NCI-H2196 treated with DMSO at 0.1 percent for 48 hours (cell line): Measurements from ENCODE around the gene AGMO.

Experiments
- DNase-seq: peaks from one replicate; lab custom pipeline; 2025; ENCODE audit not compliant: unreplicated experiment; lab: John Stamatoyannopoulos, UW

Gene AGMO

GRCh38 chr7:15561835-15562234 lies at the start of gene AGMO:
AGMO (minus strand) TSS chr7:15562015.
- DNase-seq, result no peak

DNA sequence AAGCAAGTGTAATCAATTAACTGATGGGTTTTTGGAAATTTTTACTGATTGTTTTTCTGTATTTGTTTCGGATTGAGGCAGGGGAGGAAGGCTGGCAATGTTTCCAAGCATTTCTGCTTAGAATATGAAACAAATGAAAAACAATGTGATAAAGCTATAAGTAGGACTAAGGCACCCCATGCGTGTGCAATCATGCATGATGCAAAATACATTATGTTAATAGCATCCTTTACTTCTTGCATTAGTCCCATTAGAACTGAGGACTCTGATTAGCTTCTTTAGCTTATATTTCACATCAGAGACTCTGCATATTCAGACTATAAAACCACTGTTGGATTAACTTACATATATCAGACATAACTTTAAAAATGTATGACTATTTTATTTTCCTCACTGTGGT lies 48.7 kb upstream of the AGMO start:
- DNase-seq, result no peak

GRCh38 chr7:15609287-15609686 lies 47.5 kb upstream of the AGMO start:
- DNase-seq, result no peak

DNA sequence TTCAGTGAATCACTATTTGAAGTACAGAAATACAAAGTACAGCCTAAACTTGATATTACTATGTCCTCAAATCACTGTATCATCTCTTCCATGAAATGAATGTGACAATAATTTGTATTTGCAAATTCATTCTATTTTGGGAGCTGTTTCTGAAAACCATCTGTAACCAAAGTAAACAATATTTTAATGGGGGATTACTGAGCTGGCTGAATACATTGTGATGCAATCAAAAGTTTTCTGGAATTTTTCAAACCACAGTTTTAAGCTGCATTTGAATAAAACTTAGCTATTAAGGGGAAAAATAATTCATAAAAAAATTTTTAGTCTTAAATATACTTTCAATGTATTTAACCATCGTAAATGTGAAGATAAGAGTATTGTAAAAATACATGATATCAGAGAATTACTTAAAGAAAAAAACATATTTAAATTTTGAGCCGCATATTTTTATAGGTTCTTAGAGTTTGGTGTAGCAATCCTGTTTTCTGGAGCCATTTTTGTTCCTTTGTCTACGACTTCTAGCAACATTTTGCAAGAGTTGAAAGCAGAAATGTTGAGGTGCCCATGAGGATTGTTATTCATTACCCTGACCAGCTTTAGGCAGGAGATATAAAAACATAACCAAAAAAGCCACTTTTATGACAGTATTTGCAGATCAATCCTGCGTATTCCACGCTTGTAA lies 45.9 kb upstream of the AGMO start:
- no peak for DNase-seq

DNA sequence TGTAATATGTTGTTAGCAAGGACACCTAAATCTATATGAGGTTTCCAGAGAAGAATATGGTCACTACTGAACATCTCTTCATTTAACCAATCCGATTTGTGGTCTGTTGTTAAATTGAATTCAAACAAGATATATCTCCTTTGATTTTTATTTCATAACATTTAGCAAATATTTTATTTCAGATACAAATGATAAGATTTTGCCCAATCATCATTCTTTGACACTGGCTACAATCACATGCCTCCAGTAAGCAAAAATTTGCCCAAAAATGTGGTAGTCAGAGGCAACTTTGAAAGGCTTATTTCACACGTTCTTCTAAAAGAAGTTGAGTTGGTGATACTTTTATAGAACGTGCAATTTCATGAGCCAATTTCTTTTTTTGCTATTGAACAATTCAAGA lies 44.7 kb upstream of the AGMO start:
- no peak for DNase-seq

GRCh38 chr7:15604166-15604565 lies 42.4 kb upstream of the AGMO start:
- no peak for DNase-seq

GRCh38 chr7:15603124-15603523 lies 41.3 kb upstream of the AGMO start:
- no peak for DNase-seq

DNA sequence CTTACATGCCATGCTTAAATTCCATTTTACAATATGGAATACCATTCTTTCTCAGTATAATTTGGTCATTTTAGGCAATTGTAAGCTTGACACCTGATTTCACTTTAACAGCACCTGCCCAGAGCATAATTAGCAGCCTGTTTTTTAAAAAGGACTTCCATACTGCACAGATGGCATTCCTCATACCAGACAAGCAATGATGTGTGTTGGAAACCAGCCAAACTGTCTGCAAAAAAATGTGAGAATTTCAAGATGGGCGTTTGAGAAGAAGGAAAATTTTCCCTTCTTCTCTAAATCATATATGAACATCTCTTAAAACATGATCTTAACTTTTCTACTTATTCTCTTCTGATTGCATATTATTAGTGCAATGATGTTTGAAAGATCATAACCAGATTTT lies 40.4 kb upstream of the AGMO start:
- DNase-seq, result no peak

GRCh38 chr7:15601175-15601574 lies 39.4 kb upstream of the AGMO start:
- no peak for DNase-seq

GRCh38 chr7:15600298-15600697 lies 38.5 kb upstream of the AGMO start:
- no peak for DNase-seq

DNA sequence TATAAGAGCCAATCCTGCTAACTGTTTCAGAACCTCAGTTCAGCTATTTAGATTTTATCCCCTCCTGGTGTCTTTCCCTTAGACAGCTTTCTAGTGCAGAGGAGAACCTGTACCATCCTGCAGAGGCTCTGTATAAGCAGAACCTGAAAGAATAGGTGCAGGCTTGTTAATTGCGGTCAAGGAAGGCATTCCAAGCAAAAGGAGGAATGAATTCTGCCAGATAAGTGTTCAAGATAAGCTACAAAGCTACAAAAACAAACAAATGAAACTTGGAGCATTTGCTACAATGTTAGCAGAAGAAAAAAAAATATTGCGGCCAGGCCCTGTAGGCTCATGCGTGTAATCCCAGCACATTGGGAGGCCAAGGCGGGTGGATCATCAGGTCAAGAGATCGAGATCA lies 32.6 kb upstream of the AGMO start:
- DNase-seq, result no peak

DNA sequence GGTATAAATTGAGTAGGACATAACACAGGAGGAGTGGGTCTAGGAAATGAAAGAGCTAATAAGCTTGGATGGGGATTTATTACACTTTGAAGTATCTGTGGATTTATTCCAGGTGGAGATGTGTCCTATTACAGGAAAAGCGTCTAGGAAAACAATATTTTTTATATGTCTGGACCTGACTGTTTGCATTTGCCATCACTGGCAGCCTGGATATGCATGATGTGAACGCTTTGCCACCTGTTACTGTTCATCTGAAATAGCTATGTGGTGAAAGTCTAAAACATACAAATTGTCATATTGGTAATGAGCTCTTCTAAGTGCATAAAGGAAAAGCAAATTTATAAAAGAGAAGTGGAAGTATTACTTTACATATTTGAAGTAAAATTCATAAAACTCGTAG lies 31.6 kb upstream of the AGMO start:
- no peak for DNase-seq

- no peak for DNase-seq
These were observed 24.5 kb upstream of the AGMO start for GRCh38 chr7:15586266-15586665.

DNA sequence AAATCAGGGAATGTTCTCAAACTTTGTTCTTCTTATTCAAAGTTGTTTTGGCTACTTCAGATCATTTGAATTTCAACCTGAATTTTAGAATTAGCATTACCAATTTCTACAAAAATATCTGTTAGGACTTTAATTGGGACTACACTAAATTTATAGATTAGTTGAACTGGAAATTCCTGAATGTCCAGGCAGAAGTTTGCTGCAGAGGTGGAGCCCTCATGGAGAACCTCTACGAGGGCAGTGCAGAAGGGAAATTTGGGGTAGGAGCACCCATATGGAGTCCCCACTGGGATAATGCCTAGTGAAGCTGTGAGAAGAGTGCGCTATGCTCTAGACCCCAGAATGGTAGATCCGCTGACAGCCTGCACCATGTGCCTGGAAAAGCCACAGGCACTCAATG lies 22.8 kb upstream of the AGMO start:
- DNase-seq, result no peak

DNA sequence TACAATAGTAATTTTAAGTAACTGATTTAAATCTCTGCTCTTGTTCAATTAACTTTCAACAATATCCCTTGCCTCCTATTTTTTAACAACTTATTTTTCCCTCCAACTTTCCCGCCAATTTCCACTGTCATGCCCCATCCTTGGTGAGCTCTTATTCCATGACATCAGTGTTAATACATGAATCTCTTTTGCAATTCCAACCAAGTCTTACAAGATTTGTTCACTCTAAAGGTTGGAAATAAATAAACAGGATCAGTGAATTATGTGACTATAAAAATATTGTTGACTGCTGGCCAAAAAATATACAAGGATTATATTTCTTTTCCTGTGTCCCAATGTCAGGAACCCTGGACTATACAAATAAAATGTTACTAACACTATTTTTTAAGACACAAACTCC lies 21.0 kb upstream of the AGMO start:
- DNase-seq, result no peak

GRCh38 chr7:15581352-15581951 lies 19.6 kb upstream of the AGMO start:
- DNase-seq, result no peak

- no peak for DNase-seq
These were observed 19.0 kb upstream of the AGMO start for GRCh38 chr7:15580604-15581351.

DNA sequence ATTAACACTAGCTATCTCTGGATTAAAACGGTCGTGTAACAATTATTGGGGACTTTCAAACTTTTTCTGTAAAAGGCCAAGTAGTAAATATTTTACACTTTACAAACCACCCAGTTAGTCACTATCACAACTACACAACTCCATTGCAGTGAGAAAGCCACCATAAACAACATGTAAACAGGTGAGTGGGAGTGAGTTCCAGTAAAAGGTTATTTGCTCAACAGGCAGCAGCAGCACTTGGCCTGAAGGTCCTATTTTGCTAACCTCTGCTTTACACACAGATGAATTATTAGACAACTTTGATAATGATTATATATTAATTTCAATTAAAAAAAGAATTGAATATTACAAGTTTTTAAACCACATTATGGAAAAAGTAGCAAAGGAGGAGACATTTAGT lies 15.8 kb upstream of the AGMO start:
- DNase-seq, result no peak

GRCh38 chr7:15571301-15571878 lies 9.6 kb upstream of the AGMO start:
- no peak for DNase-seq

- no peak for DNase-seq
These were observed 5.8 kb upstream of the AGMO start for GRCh38 chr7:15567652-15568051.

DNA sequence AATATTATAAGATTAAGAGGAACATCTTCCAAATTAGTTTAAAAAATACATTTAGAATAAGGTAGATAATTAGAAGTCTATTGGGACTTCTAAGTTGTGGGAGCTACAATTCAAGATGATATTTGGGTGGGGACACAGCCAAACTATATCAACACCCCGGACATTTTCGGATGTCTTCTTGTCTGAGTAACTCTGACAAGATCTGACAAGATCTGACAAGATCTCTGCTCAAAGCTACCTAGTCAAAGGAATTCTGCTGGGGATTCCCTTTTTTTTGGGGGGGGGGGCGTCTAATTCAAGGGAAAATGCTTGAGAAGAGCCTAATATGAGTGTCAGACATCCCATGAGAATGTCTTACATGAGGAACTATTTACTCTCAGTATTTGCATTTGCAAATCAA lies 5.2 kb upstream of the AGMO start:
- DNase-seq, result no peak

DNA sequence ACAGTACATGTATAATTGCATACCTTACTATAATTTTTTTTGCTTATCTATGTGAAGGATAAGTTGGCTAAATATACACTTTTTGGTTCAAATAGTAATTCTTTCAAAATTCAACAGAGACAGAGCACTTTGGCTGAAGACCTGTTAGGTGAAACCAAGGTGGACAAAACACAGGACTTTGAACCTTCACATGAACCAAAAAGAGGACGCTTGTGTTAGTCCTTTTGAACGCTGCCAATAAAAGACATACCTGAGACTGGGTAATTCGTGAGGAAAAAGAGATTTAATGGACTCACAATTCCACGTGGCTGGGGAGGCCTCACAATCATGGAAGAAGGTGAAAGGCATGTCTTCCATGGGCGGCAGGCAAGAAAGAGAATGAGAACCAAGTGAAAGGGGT lies 4.7 kb upstream of the AGMO start:
- no peak for DNase-seq
